Measurements from ENCODE around the gene CCNB2.

GRCh38 chr15:59131969-59132562 is 27.1 kb downstream of the CCNB2 start:
- TF ChIP-seq POLR2A (IDR thresholded peaks at IDR 0.05; ENCODE audit: low read depth, low read length) (no peak), CTCF (IDR thresholded peaks at IDR 0.05; ENCODE audit: extremely low read depth in 1 of 2, insufficient read depth in 1 of 2, low read depth in 1 of 2, low read length in 2 of 2) (no peak), EZH2 (IDR thresholded peaks at IDR 0.05; ENCODE audit: borderline replicate concordance, low read depth, low read length, severe bottlenecking) (no peak), POLR2AphosphoS5 (IDR thresholded peaks at IDR 0.05; ENCODE audit: insufficient read depth, low read depth, low read length) (no peak), GATA2 (IDR thresholded peaks at IDR 0.05; ENCODE audit: insufficient read depth, insufficient read length, low read depth, low read length) (no peak), FOS (IDR thresholded peaks at IDR 0.05; ENCODE audit: borderline replicate concordance, insufficient read depth, low read length) (no peak), JUN (IDR thresholded peaks at IDR 0.05; ENCODE audit: borderline replicate concordance, insufficient read depth, insufficient read length, low read depth) (no peak), MAX (IDR thresholded peaks at IDR 0.05; ENCODE audit: insufficient read depth, insufficient read length) (no peak), MYC (IDR thresholded peaks at IDR 0.05; ENCODE audit: low read depth, low read length) (no peak)

Data from endothelial cell of umbilical vein (primary cell).